GM12892 (cell line): Measurements from ENCODE around the gene ADCY9.

ENCODE experiments used
- POLR2A ChIP-seq: IDR thresholded peaks from 2 replicates; pipeline ENCODE4 v1.6.1; 2011; ENCODE audit warnings: low read depth, low read length, control low read depth
- POLR2AphosphoS5 ChIP-seq: IDR thresholded peaks from 2 replicates; pipeline ENCODE4 v1.6.1; 2011; ENCODE audit warnings: low read depth, low read length, control low read depth
- TAF1 ChIP-seq: IDR thresholded peaks from 2 replicates; pipeline ENCODE4 v1.6.1; 2011; ENCODE audit warnings: low read depth, mild to moderate bottlenecking, control low read depth, low read length, borderline replicate concordance

DNA sequence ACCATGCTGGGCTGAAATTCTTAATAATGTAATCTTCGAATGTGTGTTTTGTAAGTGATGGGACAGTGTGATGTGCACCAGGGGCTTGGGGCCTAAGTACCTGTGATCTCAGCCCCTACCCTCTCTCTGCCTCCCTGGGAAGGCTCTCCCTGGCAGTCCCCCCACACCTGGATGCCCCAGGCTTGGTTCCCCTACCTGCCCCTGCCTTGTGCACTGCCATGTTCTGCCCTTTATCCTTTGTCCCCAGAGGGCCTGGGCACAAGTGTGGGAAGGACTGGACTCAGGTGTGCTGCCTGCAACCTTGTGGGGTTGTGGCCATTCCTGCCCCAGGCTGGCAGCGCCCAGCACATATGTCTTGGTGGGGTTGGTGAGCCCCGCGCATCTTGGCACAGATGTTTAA is 180.3 kb downstream of the ADCY9 start:
- no peak for TF ChIP-seq POLR2A
- TF ChIP-seq POLR2AphosphoS5 = no peak
- TF ChIP-seq TAF1 = no peak
